Lower lobe of right lung (tissue), 2 donors: ENCODE data around the gene TP53I11. TPM values are rescaled to one million over a fixed set of nuclear protein-coding genes. Genes with fewer than 3 reads are reported as not detected.

Source experiments
- ATAC-seq, 2 donors: fragments of 200-7000 bp; cut with Tn5 transposase; one replicate each; pipeline ENCODE4 v1.9.1; 2020 to 2022; ENCODE audit warnings: mild to moderate bottlenecking in 2 of 2, moderate library complexity in 2 of 2
- DNase-seq: peaks from one replicate; pipeline ENCODE4 v3.0.0-alpha.2; 2020
- H3K27ac ChIP-seq: fragments of 200-600 bp; one replicate; pipeline ENCODE4 v1.8.0; 2022
- H3K27me3 ChIP-seq: fragments of 200-600 bp; one replicate; pipeline ENCODE4 v1.8.0; 2022; ENCODE audit warnings: low read depth
- H3K36me3 ChIP-seq: fragments of 200-600 bp; one replicate; pipeline ENCODE4 v1.8.0; 2022; ENCODE audit warnings: mild to moderate bottlenecking
- H3K4me1 ChIP-seq: fragments of 200-600 bp; one replicate; pipeline ENCODE4 v1.8.0; 2022
- H3K4me3 ChIP-seq: fragments of 200-600 bp; one replicate; pipeline ENCODE4 v1.8.0; 2022; ENCODE audit warnings: mild to moderate bottlenecking
- H3K9me3 ChIP-seq: fragments of 200-600 bp; one replicate; pipeline ENCODE4 v1.8.0; 2022
- intact Hi-C: fragments of 100-400 bp; cut with DNase I; formaldehyde crosslinking; loops from one replicate; pipeline ENCODE4 v1.11.0; 2022
- total RNA-seq: library from RNA; stranded (reverse); fragmentation: NEBNext Ultra II Directional; extraction: Animal tissue kit (Norgen Biotek cat#: 25700); gene quantifications from one replicate; pipeline ENCODE4 v1.2.1, GENCODE V29; 2021
- TF ChIP-seq, protein P1 (sequence below): fragments of 200-600 bp; IDR thresholded peaks from one replicate; pipeline ENCODE4 v1.8.0; 2022; ENCODE audit warnings: antibody characterized with exemption, mild to moderate bottlenecking
- donor health status: DM: no; HTN: yes; CAD: no; lungs with severe emphysema.

The TP53I11 gene
- total RNA-seq, 1 donor from 2014 or later: 103 TPM

DNA sequence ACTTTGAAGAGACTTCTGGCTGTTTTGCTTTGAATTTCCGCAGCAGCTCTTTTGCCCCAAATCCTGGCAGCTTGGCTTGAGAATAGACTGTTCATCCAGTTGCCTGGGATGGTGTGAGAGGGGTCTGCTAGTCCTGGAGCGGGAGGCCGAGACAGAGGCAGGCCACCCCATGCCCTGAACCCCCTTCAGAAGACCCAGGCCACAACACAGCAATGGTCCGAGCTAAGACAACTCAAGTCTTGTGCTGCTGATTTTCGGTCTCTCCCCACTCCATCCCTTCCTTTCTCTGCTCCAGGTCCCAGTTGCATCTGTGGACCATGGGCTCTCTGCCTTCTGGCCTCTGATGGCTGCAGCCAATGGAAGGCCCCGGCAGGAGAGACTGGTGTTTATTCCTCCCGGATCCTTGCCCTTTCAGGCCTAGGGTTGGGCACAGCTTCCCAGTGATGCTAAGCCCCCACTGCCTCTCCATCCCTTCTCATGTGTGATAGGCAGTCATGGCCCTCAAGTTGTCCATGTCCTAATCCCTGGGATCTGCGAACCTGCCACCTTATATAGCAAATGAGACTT, 31.9 kb upstream of the TP53I11 start:
- Histone ChIP-seq H3K4me1 (peaks cover 37% of the 10 kb centered on the region), H3K9me3 (no peaks in the 10 kb centered on the region), H3K27me3 (no peaks in the 10 kb centered on the region), H3K27ac (no peak overlapping the region), H3K36me3 (no peaks in the 10 kb centered on the region), H3K4me3 (no peak overlapping the region)
- no peak for ATAC-seq
- no peak for DNase-seq
- TF ChIP-seq, protein P1, sequence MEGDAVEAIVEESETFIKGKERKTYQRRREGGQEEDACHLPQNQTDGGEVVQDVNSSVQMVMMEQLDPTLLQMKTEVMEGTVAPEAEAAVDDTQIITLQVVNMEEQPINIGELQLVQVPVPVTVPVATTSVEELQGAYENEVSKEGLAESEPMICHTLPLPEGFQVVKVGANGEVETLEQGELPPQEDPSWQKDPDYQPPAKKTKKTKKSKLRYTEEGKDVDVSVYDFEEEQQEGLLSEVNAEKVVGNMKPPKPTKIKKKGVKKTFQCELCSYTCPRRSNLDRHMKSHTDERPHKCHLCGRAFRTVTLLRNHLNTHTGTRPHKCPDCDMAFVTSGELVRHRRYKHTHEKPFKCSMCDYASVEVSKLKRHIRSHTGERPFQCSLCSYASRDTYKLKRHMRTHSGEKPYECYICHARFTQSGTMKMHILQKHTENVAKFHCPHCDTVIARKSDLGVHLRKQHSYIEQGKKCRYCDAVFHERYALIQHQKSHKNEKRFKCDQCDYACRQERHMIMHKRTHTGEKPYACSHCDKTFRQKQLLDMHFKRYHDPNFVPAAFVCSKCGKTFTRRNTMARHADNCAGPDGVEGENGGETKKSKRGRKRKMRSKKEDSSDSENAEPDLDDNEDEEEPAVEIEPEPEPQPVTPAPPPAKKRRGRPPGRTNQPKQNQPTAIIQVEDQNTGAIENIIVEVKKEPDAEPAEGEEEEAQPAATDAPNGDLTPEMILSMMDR: no peak
- intact Hi-C loops: no loop called here

DNA sequence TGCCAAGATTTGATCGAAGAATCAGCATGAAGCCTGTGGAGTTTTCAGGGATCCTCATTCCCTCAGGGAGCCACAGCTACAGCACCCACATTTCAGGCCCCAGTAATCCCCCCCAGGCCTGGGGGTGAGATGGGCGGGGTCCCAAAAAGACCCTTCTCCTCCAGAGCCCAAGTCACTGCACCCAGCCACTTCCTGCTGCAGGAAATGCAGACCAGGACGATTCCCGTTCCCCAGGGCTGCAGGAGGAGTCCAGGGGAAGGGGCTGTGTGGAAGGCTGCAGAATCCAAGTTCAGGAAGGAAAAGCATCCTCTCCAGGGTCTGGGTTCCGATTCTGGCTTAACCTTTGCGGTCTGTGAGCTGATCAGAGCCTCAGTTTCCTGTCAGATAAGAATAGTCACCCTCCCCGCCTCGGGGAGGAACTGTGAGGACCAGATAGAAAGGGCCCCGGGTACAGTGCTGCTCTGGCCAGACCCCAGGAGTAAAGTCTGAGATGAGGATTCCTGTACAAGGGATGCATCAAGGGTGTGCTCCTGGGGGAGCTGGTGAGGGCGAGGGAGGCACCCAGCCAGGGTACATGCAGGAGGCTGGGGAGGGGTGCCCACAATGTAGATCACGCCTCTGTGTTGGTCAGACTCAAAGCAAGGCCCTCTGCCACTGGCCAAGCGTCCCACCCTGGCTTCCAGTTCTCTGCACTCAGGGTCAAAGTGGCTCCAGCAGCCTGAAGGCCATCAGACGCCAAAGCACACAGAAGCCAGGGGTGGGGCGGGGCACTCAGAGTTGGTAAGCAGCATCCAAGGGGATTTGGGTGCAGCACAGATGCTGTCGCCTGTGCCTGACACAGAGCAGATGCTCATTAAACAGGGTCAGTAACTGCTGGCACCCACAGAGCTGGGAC, 30.1 kb upstream of the TP53I11 start:
- ATAC-seq (no peak), DNase-seq (no peak)
- Histone ChIP-seq H3K27ac (no peak overlapping the region), H3K36me3 (no peaks in the 10 kb centered on the region), H3K4me1 (peaks cover 47% of the 10 kb centered on the region), H3K4me3 (no peak overlapping the region), H3K9me3 (no peaks in the 10 kb centered on the region), H3K27me3 (no peaks in the 10 kb centered on the region)
- intact Hi-C loops: no loop called here
- TF ChIP-seq, protein P1: no peak

DNA sequence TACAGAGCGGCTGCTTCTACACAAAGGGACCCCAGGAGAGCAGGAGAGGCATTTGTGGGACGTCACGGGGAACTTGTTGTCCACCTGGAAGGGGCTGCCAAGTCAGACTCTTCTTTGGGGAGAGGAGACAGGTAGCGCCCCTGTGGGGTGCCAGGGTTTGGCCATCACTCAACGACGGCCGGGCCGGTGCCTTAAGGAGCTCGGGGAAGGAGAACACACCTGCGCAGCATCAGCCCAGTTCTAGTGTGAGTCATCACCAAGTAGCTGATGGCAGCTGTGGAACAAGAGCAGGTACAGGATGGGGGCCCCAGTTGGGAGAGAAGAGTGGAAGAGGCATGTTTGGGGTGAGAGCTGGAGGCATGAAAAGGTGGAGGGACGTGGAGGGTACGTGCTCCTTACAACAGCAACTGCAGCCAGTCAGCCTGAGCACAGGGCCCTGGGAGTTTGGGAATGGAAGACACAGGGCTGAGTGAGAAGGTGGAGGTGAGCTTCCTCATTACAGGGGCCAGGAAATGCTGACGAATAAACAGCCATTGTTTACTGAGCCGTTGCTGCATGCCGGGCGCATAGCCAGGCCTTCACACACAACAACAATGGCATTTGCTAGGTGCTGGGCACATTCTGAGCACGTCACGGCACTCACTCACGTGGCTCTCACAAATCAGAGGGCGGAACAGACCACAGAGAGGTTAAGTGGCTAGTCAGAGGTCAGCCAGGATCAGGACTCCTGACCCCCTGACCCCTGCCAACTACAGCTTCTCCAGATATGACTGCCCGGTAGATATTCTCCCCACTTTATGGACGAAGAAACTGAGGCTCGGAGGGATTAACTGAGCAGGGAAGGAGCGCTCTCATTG, 29.1 kb upstream of the TP53I11 start:
- DNase-seq (peak; percentile 86), ATAC-seq (peak; percentile 73 to 81)
- intact Hi-C loops: no loop called here
- peak overlapping the region; percentile 67 for H3K27ac ChIP-seq
- no peaks in the 10 kb centered on the region for H3K27me3 ChIP-seq
- peaks cover 47% of the 10 kb centered on the region for H3K4me1 ChIP-seq
- TF ChIP-seq, protein P1: no peak
- no peaks in the 10 kb centered on the region for H3K9me3 ChIP-seq
- H3K4me3 ChIP-seq: no peak overlapping the region
- H3K36me3 ChIP-seq: no peaks in the 10 kb centered on the region

DNA sequence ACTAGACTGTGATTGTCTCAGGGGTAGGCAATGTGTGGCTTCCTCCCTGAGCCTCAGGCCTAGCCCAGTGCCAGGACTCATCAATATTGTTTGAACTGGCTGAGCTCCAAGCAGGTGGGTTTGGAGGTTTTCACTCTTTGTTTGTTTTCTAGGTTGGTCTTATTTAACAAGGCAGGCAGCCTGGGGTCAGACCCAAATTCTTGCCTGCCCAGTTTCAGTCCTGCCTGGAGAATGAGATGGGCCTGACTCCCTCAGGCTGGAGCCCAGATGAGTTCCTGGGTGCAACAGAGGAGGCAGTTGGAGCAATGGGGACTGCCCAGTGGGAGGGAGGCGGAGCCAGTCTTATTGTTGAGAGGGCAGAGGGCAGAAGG, 28.3 kb upstream of the TP53I11 start:
- H3K9me3 ChIP-seq: no peaks in the 10 kb centered on the region
- ATAC-seq: peak; percentile 71 to 72
- TF ChIP-seq, protein P1: no peak
- peak; percentile 64 for DNase-seq
- H3K4me3 ChIP-seq: no peak overlapping the region
- H3K36me3 ChIP-seq: no peaks in the 10 kb centered on the region
- no peaks in the 10 kb centered on the region for H3K27me3 ChIP-seq
- peaks cover 47% of the 10 kb centered on the region for H3K4me1 ChIP-seq
- peak overlapping the region; percentile 67 for H3K27ac ChIP-seq
- intact Hi-C loops: no loop called here

DNA sequence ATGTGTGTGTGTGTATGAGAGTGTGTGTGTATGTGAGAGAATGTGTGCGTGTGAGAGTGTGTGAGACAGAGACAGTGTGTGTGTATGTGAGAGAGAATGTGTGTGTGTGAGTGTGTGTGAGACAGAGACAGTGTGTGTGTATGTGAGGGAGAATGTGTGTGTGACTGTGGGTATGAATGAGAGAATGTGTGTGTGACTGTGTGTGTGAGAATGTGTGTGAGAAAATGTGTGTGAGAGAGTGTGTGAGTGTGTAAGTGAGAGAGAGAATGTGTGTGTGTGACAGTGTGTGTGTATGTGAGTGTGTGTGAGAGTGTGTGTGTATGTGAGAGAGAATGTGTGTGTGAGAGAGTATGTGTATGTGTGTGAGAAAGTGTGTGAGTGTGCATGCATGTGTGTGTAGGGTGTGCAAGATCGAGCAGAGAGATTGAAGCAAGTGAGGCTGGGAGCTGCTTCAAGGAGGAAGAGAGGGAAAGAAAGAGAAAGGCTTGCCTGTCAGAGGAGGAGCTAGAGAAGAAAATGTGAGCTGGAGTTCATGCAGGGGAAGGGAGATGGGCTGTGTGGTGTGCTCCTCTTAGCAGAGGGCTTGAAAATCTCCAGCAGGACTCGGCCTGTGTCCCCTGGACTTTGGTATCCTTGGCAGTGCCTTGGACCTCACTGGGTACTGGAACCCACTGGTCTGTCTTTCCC, 27.7 kb upstream of the TP53I11 start:
- DNase-seq (no peak), ATAC-seq (peak; percentile 8 to 18)
- Histone ChIP-seq H3K36me3 (no peaks in the 10 kb centered on the region), H3K27me3 (no peaks in the 10 kb centered on the region), H3K4me3 (no peak overlapping the region), H3K4me1 (peaks cover 47% of the 10 kb centered on the region), H3K27ac (peak overlapping the region; percentile 67), H3K9me3 (no peaks in the 10 kb centered on the region)
- TF ChIP-seq, protein P1: no peak
- intact Hi-C loops: no loop called here
